GM10847 (cell line): ENCODE data around the gene HMGCR.

Source experiments
- POLR2A ChIP-seq: IDR thresholded peaks from 2 replicates; pipeline ENCODE4 v1.6.1; 2011; ENCODE audit not compliant: insufficient read length; ENCODE audit errors: extremely low read depth

Gene HMGCR

DNA sequence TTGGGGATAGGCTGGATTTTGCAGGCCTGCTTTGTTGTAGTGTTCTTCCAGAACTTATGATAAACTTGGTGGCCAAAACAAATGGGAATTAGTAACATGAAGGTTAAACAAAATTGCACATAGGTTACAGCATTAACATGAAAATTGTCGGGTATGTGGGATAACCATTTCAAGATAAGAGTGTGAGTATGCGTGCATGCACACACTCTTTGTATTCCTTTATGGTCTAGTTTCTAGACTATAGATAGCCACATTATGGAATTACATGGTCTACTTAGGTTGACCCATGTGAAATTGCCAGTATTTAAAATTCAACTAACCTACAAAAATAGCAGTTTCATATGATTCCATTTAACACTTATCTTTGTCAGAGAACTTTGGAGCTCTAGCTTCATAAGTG, 1.4 kb downstream of the HMGCR start:
- no peak for TF ChIP-seq POLR2A

- no peak for TF ChIP-seq POLR2A
Measured at GRCh38 chr5:75340714-75341478, 3.9 kb downstream of the HMGCR start.

- no peak for TF ChIP-seq POLR2A
Measured at GRCh38 chr5:75341934-75342333, 4.9 kb downstream of the HMGCR start.

- TF ChIP-seq POLR2A: no peak
Measured at GRCh38 chr5:75342836-75343235, 5.8 kb downstream of the HMGCR start.

DNA sequence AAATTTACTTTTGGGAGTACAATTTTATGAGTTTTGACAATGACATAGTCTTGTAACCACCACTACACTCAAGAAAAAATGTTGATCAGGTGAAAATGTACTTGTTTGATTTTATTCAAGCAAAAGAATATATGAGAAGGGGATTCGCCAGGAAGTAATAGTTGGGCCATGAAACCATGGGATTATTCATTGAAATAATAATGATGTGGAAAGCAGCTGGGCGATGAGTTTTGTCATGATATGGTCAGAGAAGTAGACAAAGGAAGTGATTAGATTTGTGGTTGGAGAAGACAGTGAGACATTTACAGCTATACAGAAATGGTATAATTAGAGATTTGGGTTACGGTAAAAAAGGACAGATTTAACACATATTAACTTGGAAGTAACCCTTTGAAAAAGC, 11.2 kb downstream of the HMGCR start:
- no peak for TF ChIP-seq POLR2A

DNA sequence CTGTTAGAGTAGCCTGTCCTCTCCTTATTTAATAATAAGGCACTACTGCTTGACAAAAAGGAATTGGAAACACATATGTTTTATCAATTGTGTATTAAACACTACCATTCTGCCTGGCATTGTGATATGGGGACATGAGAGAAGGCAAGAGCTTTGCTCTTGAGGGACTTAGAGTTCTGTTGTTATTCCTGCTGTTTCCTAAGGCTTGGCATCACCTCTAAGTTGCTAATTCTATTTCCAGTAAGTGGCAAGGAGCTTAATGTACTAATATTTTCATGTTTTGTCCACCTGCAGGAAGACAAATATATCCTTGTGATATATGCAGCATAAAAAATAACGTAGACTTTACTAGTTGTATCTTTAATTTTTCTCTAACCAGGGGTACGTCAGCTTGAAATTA, 12.6 kb downstream of the HMGCR start:
- TF ChIP-seq POLR2A: no peak

DNA sequence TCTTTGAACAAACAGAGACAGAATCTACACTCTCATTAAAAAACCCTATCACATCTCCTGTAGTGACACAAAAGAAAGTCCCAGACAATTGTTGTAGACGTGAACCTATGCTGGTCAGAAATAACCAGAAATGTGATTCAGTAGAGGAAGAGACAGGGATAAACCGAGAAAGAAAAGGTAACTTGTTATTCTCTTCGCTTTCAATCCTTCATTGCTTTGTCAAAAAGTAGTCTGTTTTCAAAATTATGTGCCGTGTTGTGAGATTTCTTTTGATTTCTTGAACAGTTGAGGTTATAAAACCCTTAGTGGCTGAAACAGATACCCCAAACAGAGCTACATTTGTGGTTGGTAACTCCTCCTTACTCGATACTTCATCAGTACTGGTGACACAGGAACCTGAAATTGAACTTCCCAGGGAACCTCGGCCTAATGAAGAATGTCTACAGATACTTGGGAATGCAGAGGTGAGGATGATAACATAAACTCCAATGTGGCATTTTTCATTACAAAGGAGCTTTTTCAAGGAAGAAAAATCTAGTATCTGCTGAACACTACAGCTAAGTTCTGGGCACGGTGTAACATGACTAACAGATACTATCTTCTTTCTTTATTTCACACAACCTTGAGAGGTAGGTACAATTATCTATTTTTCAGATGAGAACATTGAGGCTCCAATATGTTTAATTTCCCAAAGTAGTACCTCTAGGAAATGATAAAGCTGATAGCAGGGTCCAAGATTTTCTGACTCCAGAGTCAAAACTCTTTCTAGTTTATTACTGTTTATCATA, 14.3 kb downstream of the HMGCR start:
- no peak for TF ChIP-seq POLR2A

GRCh38 chr5:75355236-75355635, 18.2 kb downstream of the HMGCR start:
- TF ChIP-seq POLR2A: no peak

- TF ChIP-seq POLR2A: no peak
Measured at GRCh38 chr5:75356719-75357118, 19.7 kb downstream of the HMGCR start.

DNA sequence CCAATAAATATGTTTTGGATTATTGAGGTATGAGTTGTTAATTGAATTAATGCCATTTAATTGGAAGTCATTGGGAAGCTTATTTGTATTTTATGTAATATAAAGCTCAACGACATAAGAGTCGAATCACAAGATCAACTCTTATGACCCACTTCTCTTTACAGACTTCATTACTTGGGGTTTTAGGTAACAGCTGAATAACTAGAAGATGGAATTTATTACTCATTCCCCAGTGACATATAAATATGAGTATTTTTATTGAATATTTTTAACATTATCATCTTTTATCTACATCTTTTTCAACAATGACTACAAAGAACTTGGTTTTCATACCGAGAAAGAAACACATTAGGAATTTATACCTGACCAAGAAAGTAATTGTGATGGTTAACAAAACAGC, 21.1 kb downstream of the HMGCR start:
- TF ChIP-seq POLR2A: no peak

GRCh38 chr5:75361310-75361709, 24.3 kb downstream of the HMGCR start:
- TF ChIP-seq POLR2A: no peak

- no peak for TF ChIP-seq POLR2A
Measured at GRCh38 chr5:75362474-75362975, 25.5 kb downstream of the HMGCR start.

GRCh38 chr5:75363111-75363510, 26.1 kb downstream of the HMGCR start:
- no peak for TF ChIP-seq POLR2A

DNA sequence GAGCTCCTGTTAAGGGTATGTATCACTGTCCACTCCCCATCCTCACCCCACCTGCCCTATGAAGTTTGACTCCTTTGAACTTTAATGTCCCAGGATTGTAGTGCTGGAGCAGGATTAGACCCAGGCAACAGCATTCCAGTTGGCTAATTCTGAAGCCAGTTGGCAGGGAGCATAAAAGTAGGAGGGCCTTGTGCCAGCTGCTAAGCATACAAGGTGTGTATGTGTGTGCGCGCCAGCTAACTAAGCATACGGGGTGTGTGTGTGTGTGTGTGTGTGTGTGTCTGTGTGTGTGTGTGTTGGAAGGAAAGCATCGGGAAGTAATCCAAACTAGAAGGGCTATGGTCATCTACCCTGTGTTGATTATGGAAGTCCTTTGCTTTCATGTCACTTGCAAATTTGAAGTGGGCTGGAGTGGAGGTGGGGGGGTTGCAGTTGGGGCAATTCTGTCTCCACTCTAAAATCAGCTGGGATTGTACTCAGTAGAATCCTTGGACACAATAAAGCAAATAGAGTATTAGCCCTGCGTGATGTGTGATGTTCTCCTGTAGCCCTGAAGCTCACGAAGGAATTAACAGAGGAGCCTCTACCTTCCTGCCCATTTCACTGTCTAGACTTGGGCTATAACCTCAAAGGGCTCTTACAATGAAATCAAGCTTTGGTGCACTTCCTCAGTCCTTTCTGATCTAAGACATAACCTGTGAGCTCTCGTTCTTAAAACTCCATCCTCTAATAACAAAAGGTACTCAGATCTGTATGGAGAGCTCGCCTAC, 26.9 kb downstream of the HMGCR start:
- TF ChIP-seq POLR2A: no peak

DNA sequence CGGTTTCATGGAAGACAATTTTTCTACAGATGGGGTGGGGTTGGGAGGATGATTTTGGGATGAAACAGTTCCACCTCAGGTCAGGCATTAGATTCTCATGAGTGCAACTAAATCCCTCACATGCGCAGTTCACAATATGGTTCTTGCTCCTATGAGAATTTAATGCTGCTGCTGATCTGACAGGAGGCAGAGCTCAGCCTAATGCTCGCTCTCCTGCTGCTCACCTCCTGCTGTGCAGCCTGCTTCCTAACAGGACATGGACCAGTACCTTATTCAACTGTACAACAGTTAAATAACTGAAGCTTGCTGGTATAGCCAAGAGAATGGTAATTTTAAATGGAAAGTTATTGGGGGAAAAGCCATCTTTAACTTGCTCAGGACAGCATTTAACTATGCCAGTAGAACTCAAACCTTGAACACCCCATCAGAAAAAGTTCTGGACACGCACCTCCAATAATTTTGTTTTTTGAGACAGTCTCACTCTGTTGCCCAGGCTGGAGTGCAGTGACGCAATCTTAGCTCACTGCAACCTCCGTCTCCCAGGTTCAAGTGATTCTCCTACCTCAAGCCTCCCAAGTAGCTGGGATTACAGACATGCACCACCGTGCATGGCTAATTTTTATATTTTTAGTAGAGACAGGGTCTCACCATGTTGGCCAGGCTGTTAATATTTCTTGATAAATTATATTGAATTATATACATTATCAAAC, 27.7 kb downstream of the HMGCR start:
- no peak for TF ChIP-seq POLR2A
